Activated CD8-positive, alpha-beta T cell treated with anti-CD3 and anti-CD28 coated beads for 36 hours (primary cell): Measurements from ENCODE around the gene RRH. TPM values are rescaled to one million over a fixed set of nuclear protein-coding genes. Genes with fewer than 3 reads are reported as not detected.

Experiments used
- ATAC-seq: fragments of 200-7000 bp; cut with Tn5 transposase; one replicate; pipeline ENCODE4 v1.10.0; 2021; ENCODE audit warnings: mild to moderate bottlenecking, moderate library complexity
- CTCF ChIA-PET: fragments of 350-600 bp; sonication (Branson Sonifier 250); formaldehyde crosslinking; loops from one replicate; lab custom pipeline; 2021; ENCODE audit warnings: antibody characterized with exemption; lab: Charles Lee
- POLR2A ChIA-PET: fragments of 350-600 bp; sonication (Branson Sonifier 250); formaldehyde crosslinking; loops from one replicate; lab custom pipeline; 2021; ENCODE audit warnings: antibody characterized with exemption; lab: Charles Lee
- DNase-seq: peaks from one replicate; pipeline ENCODE4 v3.0.0-alpha.2; 2020
- H3K27ac Mint-ChIP-seq: one replicate; pipeline ENCODE4 v1.8.0; 2021; ENCODE audit warnings: mild to moderate bottlenecking, mixed read lengths
- H3K27me3 Mint-ChIP-seq: one replicate; pipeline ENCODE4 v1.8.0; 2021; ENCODE audit warnings: mixed read lengths
- H3K36me3 Mint-ChIP-seq: one replicate; pipeline ENCODE4 v1.8.0; 2021; ENCODE audit warnings: low read depth, mixed read lengths
- H3K4me1 Mint-ChIP-seq: one replicate; pipeline ENCODE4 v1.8.0; 2021; ENCODE audit warnings: low read depth, mixed read lengths
- H3K4me3 Mint-ChIP-seq: one replicate; pipeline ENCODE4 v1.8.0; 2021; ENCODE audit warnings: mild to moderate bottlenecking, moderate library complexity, mixed read lengths
- H3K9me3 Mint-ChIP-seq: one replicate; pipeline ENCODE4 v1.8.0; 2021; ENCODE audit warnings: mixed read lengths
- CTCF ChIP-seq: fragments of 200-600 bp; IDR thresholded peaks from one replicate; pipeline ENCODE4 v1.8.0; 2022; ENCODE audit warnings: antibody characterized with exemption, mild to moderate bottlenecking
- intact Hi-C: fragments of 100-400 bp; cut with micrococcal nuclease; formaldehyde crosslinking; loops from one replicate; pipeline ENCODE4 v1.10.0; 2022
- total RNA-seq, 2 experiments: library from RNA; stranded (reverse); gene quantifications; one replicate each; pipeline ENCODE4 v1.2.3, GENCODE V29; 2021

RRH gene
- total RNA-seq, 2 experiments from 2014 or later: not detected

GRCh38 chr4:109879081-109879480 lies 51.3 kb downstream of the RRH start:
- ATAC-seq (no peak), DNase-seq (no peak)
- Mint-ChIP-seq H3K4me3 (no peak overlapping the region), H3K27ac (no peak overlapping the region), H3K4me1 (no peaks in the 10 kb centered on the region), H3K9me3 (no peaks in the 10 kb centered on the region), H3K36me3 (no peaks in the 10 kb centered on the region), H3K27me3 (peaks cover 6% of the 10 kb centered on the region)
- ChIA-PET CTCF (no interaction called here), POLR2A (no interaction called here)
- TF ChIP-seq CTCF: no peak
- intact Hi-C loops: loop anchor here (5.0 kb wide), 1 partner anchor 98 kb away; no protein-coding TSS in a partner anchor

- no peaks in the 10 kb centered on the region for H3K36me3 Mint-ChIP-seq
- POLR2A ChIA-PET: no interaction called here
- no peak for ATAC-seq
- H3K4me3 Mint-ChIP-seq: no peak overlapping the region
- H3K27me3 Mint-ChIP-seq: peaks cover 6% of the 10 kb centered on the region
- intact Hi-C loops: loop anchor here (5.0 kb wide), 1 partner anchor 98 kb away; no protein-coding TSS in a partner anchor
- H3K27ac Mint-ChIP-seq: no peak overlapping the region
- H3K4me1 Mint-ChIP-seq: no peaks in the 10 kb centered on the region
- H3K9me3 Mint-ChIP-seq: no peaks in the 10 kb centered on the region
- TF ChIP-seq CTCF: no peak
- no peak for DNase-seq
- CTCF ChIA-PET: no interaction called here
These were observed 52.0 kb downstream of the RRH start for GRCh38 chr4:109879636-109880314.

GRCh38 chr4:109886303-109886702 lies 58.5 kb downstream of the RRH start:
- Mint-ChIP-seq H3K36me3 (no peaks in the 10 kb centered on the region), H3K27me3 (peaks cover 4% of the 10 kb centered on the region), H3K4me3 (no peak overlapping the region), H3K27ac (no peak overlapping the region), H3K9me3 (no peaks in the 10 kb centered on the region), H3K4me1 (no peaks in the 10 kb centered on the region)
- no peak for TF ChIP-seq CTCF
- intact Hi-C loops: no loop called here
- ATAC-seq (no peak), DNase-seq (no peak)
- ChIA-PET CTCF (no interaction called here), POLR2A (no interaction called here)

GRCh38 chr4:109887071-109887470 lies 59.3 kb downstream of the RRH start:
- Mint-ChIP-seq H3K36me3 (no peaks in the 10 kb centered on the region), H3K27me3 (peaks cover 4% of the 10 kb centered on the region), H3K9me3 (no peaks in the 10 kb centered on the region), H3K4me3 (no peak overlapping the region), H3K27ac (no peak overlapping the region), H3K4me1 (no peaks in the 10 kb centered on the region)
- POLR2A ChIA-PET: no interaction called here
- CTCF ChIA-PET: no interaction called here
- ATAC-seq (no peak), DNase-seq (no peak)
- intact Hi-C loops: no loop called here
- TF ChIP-seq CTCF: no peak

GRCh38 chr4:109890076-109890475 lies 62.3 kb downstream of the RRH start:
- no peaks in the 10 kb centered on the region for H3K36me3 Mint-ChIP-seq
- CTCF ChIA-PET: no interaction called here
- no peak overlapping the region for H3K27ac Mint-ChIP-seq
- no peaks in the 10 kb centered on the region for H3K9me3 Mint-ChIP-seq
- POLR2A ChIA-PET: no interaction called here
- DNase-seq: no peak
- H3K4me3 Mint-ChIP-seq: no peak overlapping the region
- H3K27me3 Mint-ChIP-seq: peaks cover 4% of the 10 kb centered on the region
- intact Hi-C loops: no loop called here
- no peak for TF ChIP-seq CTCF
- H3K4me1 Mint-ChIP-seq: no peaks in the 10 kb centered on the region
- no peak for ATAC-seq

Other genes with a start within 250 kb of the RRH start
- gene CASP6, start 124.5 kb upstream of the RRH start, total RNA-seq: 10 to 100 TPM; 19.1 to 28.3 TPM
- gene PLA2G12A, start 97.9 kb upstream of the RRH start, total RNA-seq: 10 to 100 TPM; 32.0 to 35.6 TPM
- not detected for gene CFI, start 26.0 kb upstream of the RRH start, total RNA-seq
- 10 to 100 TPM; 36.4 to 42.1 TPM for gene GAR1, start 12.2 kb upstream of the RRH start, total RNA-seq
- gene LRIT3, start 20.1 kb downstream of the RRH start, total RNA-seq: under 1 TPM; 0.13 to 0.16 TPM
- gene EGF, start 84.9 kb downstream of the RRH start, total RNA-seq: not detected